Keratinocyte (primary cell): Measurements from ENCODE around the gene PEX3. TPM values are rescaled to one million over a fixed set of nuclear protein-coding genes. Genes with fewer than 3 reads are reported as not detected.

Source experiments
- DNase-seq: peaks from one replicate; pipeline ENCODE4 v3.0.0-alpha.2; 2011; ENCODE audit warnings: low read depth, missing footprints, low spot score
- FAIRE-seq: peaks from 2 replicates; lab custom pipeline; 2011; peaks lifted over from hg19 to GRCh38; lab: Jason Lieb, UNC
- H2AFZ ChIP-seq: 2 replicates; pipeline ENCODE4 v1.6.0; 2012; ENCODE audit warnings: low read length, control low read depth, inconsistent platforms; ENCODE audit not compliant: control insufficient read depth
- H3K27ac ChIP-seq: 2 replicates; pipeline ENCODE4 v1.5.1; 2011; ENCODE audit warnings: low read length; ENCODE audit not compliant: control insufficient read depth, insufficient read depth
- H3K27me3 ChIP-seq: 3 replicates; pipeline ENCODE4 v1.6.0; 2011; ENCODE audit warnings: low read length; ENCODE audit not compliant: control insufficient read depth, insufficient read depth; ENCODE audit errors: extremely low read depth
- H3K36me3 ChIP-seq, 2 experiments: 2 replicates in 1 of 2; 3 replicates in 1 of 2; pipeline ENCODE4 v1.5.1; 2011; ENCODE audit warnings: low read length in 2 of 2, mild to moderate bottlenecking in 1 of 2; ENCODE audit not compliant: control insufficient read depth in 2 of 2, insufficient read depth in 2 of 2; ENCODE audit errors: extremely low read depth in 1 of 2
- H3K4me1 ChIP-seq: 3 replicates; pipeline ENCODE4 v1.5.1; 2011; ENCODE audit warnings: low read length; ENCODE audit not compliant: control insufficient read depth, insufficient read depth; ENCODE audit errors: extremely low read depth
- H3K4me2 ChIP-seq: 3 replicates; pipeline ENCODE4 v1.6.0; 2011; ENCODE audit warnings: low read depth, low read length; ENCODE audit not compliant: control insufficient read depth, insufficient read depth; ENCODE audit errors: extremely low read depth
- H3K4me3 ChIP-seq, 3 experiments: fragments of 200-600 bp in 1 of 3; sonication (generic) in 1 of 3; 2 replicates in 2 of 3; 3 replicates in 1 of 3; pipeline ENCODE4 v1.5.1; 2011 to 2016; ENCODE audit warnings: low read length in 3 of 3, mild to moderate bottlenecking in 3 of 3, control low read depth in 2 of 3, inconsistent platforms in 1 of 3, low read depth in 1 of 3, mixed read lengths in 1 of 3, mixed run types in 1 of 3, moderate library complexity in 1 of 3; ENCODE audit not compliant: control insufficient read depth in 2 of 3, insufficient read depth in 2 of 3; ENCODE audit errors: extremely low read depth in 1 of 3
- H3K79me2 ChIP-seq: 2 replicates; pipeline ENCODE4 v1.6.0; 2012; ENCODE audit warnings: low read length; ENCODE audit not compliant: control insufficient read depth, insufficient read depth
- H3K9ac ChIP-seq: 3 replicates; pipeline ENCODE4 v1.6.0; 2011; ENCODE audit warnings: low read length; ENCODE audit not compliant: control insufficient read depth, insufficient read depth; ENCODE audit errors: extremely low read depth
- H3K9me1 ChIP-seq: 3 replicates; pipeline ENCODE4 v1.6.0; 2011; ENCODE audit warnings: low read length; ENCODE audit not compliant: control insufficient read depth, insufficient read depth; ENCODE audit errors: extremely low read depth
- H3K9me3 ChIP-seq: 2 replicates; pipeline ENCODE4 v1.5.1; 2012; ENCODE audit warnings: low read depth, low read length; ENCODE audit not compliant: control insufficient read depth
- H4K20me1 ChIP-seq: 3 replicates; pipeline ENCODE4 v1.6.0; 2011; ENCODE audit warnings: low read length; ENCODE audit not compliant: control insufficient read depth, insufficient read depth; ENCODE audit errors: extremely low read depth
- EZH2 ChIP-seq: IDR thresholded peaks from one replicate; pipeline ENCODE4 v1.6.1; 2012; ENCODE audit warnings: inconsistent platforms, mild to moderate bottlenecking, low read length, moderate library complexity
- dilution Hi-C: fragments of 300-500 bp; cut with MboI; formaldehyde crosslinking; loops from one replicate; pipeline ENCODE4 v1.7.0; 2020; ENCODE audit warnings: low sequenced_read_pairs; ENCODE audit not compliant: extremely low pct_ligation_motif_present
- polyA plus RNA-seq, 5 experiments: library from polyadenylated mRNA; depleted of rRNA in 3 of 5; stranded (reverse) in 3 of 5; stranded (forward) in 1 of 5; unstranded in 1 of 5; fragments of >200 nt; gene quantifications; 1 replicate in 1 of 5; 2 replicates in 3 of 5; 3 replicates in 1 of 5; pipeline versions ENCODE4 v1.2.1 to v1.2.3, GENCODE V29; 2011 to 2012; ENCODE audit warnings: missing spikeins in 2 of 5, low read depth in 1 of 5, low replicate concordance in 1 of 5
- TF ChIP-seq, protein P1 (sequence below), 3 experiments: IDR thresholded peaks in 1 of 3; conservative IDR thresholded peaks in 1 of 3; optimal IDR thresholded peaks in 1 of 3; 2 replicates in 2 of 3; 3 replicates in 1 of 3; pipeline versions ENCODE3 to v1.5.1; 2011; ENCODE audit warnings: low read length in 3 of 3, mild to moderate bottlenecking in 3 of 3, moderate library complexity in 2 of 3, control low read depth in 1 of 3, inconsistent platforms in 1 of 3; ENCODE audit not compliant: insufficient read depth in 2 of 3; ENCODE audit errors: extremely low read depth in 1 of 3

PEX3 gene
- polyA plus RNA-seq, 1 donor (not counting 4 experiments of a cell fraction or from before 2014, with no cell fraction given) = 68.1 TPM

DNA sequence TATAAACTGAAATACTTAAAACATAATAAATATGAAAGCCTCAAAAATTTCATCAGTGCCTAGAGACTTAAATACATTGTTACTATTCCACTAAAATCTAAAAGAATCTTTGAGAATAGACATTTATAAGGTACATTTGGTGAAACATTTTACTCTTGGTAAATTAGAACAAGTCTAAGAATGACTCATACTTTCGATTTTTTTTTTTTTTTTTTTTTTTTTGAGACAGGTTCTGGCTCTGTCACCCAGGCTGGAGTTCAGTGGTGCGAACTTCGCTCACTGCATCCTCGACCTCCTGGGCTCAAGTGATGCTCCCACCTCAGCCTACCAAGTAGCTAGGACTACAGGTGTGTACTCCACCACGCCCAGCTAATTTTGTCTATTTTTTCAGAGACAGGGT is 54.5 kb downstream of the PEX3 start:
- DNase-seq (no peak), FAIRE-seq (no peak)
- H3K27ac ChIP-seq = no peak overlapping the region
- no peak overlapping the region for H3K4me3 ChIP-seq
- no peaks in the 10 kb centered on the region for H3K27me3 ChIP-seq
- no peak overlapping the region for H3K9ac ChIP-seq
- H3K9me1 ChIP-seq = no peaks in the 10 kb centered on the region
- H3K4me2 ChIP-seq = no peak overlapping the region
- TF ChIP-seq, protein P1, sequence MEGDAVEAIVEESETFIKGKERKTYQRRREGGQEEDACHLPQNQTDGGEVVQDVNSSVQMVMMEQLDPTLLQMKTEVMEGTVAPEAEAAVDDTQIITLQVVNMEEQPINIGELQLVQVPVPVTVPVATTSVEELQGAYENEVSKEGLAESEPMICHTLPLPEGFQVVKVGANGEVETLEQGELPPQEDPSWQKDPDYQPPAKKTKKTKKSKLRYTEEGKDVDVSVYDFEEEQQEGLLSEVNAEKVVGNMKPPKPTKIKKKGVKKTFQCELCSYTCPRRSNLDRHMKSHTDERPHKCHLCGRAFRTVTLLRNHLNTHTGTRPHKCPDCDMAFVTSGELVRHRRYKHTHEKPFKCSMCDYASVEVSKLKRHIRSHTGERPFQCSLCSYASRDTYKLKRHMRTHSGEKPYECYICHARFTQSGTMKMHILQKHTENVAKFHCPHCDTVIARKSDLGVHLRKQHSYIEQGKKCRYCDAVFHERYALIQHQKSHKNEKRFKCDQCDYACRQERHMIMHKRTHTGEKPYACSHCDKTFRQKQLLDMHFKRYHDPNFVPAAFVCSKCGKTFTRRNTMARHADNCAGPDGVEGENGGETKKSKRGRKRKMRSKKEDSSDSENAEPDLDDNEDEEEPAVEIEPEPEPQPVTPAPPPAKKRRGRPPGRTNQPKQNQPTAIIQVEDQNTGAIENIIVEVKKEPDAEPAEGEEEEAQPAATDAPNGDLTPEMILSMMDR (optimal IDR thresholded peaks at IDR 0.05 in 1 of 3, IDR thresholded peaks at IDR 0.05 in 1 of 3, conservative IDR thresholded peaks at IDR 0.05 in 1 of 3; ENCODE audit: extremely low read depth in 1 of 3, insufficient read depth in 2 of 3, low read length in 3 of 3) = no peak
- TF ChIP-seq EZH2 = no peak
- no peaks in the 10 kb centered on the region for H3K36me3 ChIP-seq
- no peaks in the 10 kb centered on the region for H3K79me2 ChIP-seq
- H2AFZ ChIP-seq = no peak overlapping the region
- no peaks in the 10 kb centered on the region for H3K4me1 ChIP-seq
- dilution Hi-C loops = no loop called here
- H4K20me1 ChIP-seq = no peaks in the 10 kb centered on the region
- no peaks in the 10 kb centered on the region for H3K9me3 ChIP-seq

DNA sequence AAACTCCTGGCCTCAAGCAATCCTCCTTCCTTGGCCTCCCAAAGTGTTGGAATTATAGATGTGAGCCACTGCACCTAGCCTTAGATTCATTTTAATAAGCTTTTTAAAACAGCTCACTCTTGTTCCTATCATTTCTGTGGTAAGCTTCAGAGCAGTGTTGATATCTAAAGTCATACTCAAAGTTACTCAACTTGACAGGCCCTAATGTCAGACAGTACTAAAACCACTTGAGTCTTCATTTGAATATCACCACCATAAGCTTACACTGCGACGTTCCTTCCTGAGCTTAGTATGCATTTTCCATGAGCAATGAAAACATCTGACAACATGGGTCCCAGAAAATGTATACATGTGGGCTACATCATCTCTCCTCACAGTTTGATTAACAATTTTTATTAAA is 54.9 kb downstream of the PEX3 start:
- no peaks in the 10 kb centered on the region for H3K9me3 ChIP-seq
- no peak overlapping the region for H3K9ac ChIP-seq
- FAIRE-seq (no peak), DNase-seq (no peak)
- no peaks in the 10 kb centered on the region for H3K79me2 ChIP-seq
- no peak overlapping the region for H3K27ac ChIP-seq
- no peaks in the 10 kb centered on the region for H3K27me3 ChIP-seq
- H3K4me1 ChIP-seq = peaks cover under 1% of the 10 kb centered on the region
- H2AFZ ChIP-seq = no peak overlapping the region
- H3K4me3 ChIP-seq = no peak overlapping the region
- H3K4me2 ChIP-seq = no peak overlapping the region
- H3K36me3 ChIP-seq = no peaks in the 10 kb centered on the region
- H4K20me1 ChIP-seq = no peaks in the 10 kb centered on the region
- dilution Hi-C loops = no loop called here
- TF ChIP-seq, protein P1 (optimal IDR thresholded peaks at IDR 0.05 in 1 of 3, IDR thresholded peaks at IDR 0.05 in 1 of 3, conservative IDR thresholded peaks at IDR 0.05 in 1 of 3; ENCODE audit: extremely low read depth in 1 of 3, insufficient read depth in 2 of 3, low read length in 3 of 3) = no peak
- TF ChIP-seq EZH2 = no peak
- no peaks in the 10 kb centered on the region for H3K9me1 ChIP-seq
